Muscle layer of colon (tissue), 2 donors: ENCODE data around the gene SMG6.
A peak's percentile ranks its signal among the peaks of the same experiment; 100 is the strongest.
"Not testable (repeated sequence)": the region's sequence is repeated elsewhere in the genome, so short reads cannot be mapped to it uniquely, and the experiment has no call there.

Experiments used
- H3K27ac ChIP-seq: one replicate; pipeline ENCODE4 v1.7.0; 2013; ENCODE audit warnings: low read depth, mild to moderate bottlenecking, low read length, moderate library complexity
- H3K27me3 ChIP-seq, 2 donors: one replicate each; pipeline ENCODE4 v1.7.0; 2013; ENCODE audit warnings: low read length in 2 of 2, mild to moderate bottlenecking in 2 of 2; ENCODE audit not compliant: insufficient read depth in 2 of 2, control insufficient read depth in 1 of 2
- H3K36me3 ChIP-seq: one replicate; pipeline ENCODE4 v1.7.0; 2013; ENCODE audit warnings: mild to moderate bottlenecking, low read length; ENCODE audit not compliant: insufficient read depth
- H3K4me1 ChIP-seq: one replicate; pipeline ENCODE4 v1.7.0; 2013; ENCODE audit warnings: mild to moderate bottlenecking, low read length; ENCODE audit not compliant: insufficient read depth
- H3K4me3 ChIP-seq, 2 donors: one replicate each; pipeline ENCODE4 v1.7.0; 2013; ENCODE audit warnings: low read length in 2 of 2, low read depth in 1 of 2, mild to moderate bottlenecking in 1 of 2, moderate library complexity in 1 of 2
- H3K9ac ChIP-seq: one replicate; pipeline ENCODE4 v1.7.0; 2013; ENCODE audit warnings: low read length
- H3K9me3 ChIP-seq: one replicate; pipeline ENCODE4 v1.7.0; 2013; ENCODE audit warnings: mild to moderate bottlenecking, low read length
- donor health status: abdominal sarcoma.
- donor health status: Adenocarcinoma of cecum.

SMG6 gene

DNA sequence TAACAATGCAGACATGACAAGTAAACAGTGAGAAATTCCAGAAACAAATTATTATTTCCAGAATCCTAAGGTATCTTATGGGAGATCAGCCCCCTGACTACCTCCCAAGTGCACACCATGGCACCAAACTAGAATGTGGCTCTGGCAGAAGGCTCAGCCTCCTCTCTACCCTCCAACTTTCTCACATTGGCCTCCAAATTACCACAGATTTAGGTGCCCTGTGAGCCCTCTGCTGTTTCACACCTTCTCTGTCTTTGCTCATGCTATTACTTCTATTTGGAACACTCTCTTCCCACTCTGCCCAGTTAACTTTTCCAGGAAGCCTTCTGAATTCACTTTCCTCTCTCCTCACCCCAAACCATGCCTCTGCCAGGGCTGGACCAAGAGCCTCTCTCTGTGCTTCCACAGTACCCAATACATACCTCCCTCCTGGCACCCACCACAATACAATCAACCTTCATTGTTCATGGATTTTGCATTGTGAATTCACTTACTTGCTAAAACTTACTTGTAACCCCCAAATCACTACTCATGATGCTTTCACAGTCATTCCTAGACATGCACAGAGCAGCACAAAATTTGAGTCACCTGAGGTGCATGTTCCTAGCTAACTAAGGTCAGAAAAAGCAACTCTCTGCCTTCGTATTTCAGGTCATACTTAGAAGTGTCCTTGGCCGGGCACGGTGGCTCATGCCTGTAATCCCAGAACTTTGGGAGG lies 31.4 kb downstream of the SMG6 start:
- H3K4me3 ChIP-seq, result no peak overlapping the region
- H3K27ac ChIP-seq, result no peak overlapping the region
- no peaks in the 10 kb centered on the region for H3K4me1 ChIP-seq
- H3K36me3 ChIP-seq, result peaks cover 27% of the 10 kb centered on the region
- H3K9me3 ChIP-seq, result no peaks in the 10 kb centered on the region
- H3K9ac ChIP-seq, result no peak overlapping the region
- no peaks in the 10 kb centered on the region for H3K27me3 ChIP-seq

- Histone ChIP-seq H3K4me3 (no peak overlapping the region), H3K9me3 (no peaks in the 10 kb centered on the region), H3K27me3 (no peaks in the 10 kb centered on the region), H3K36me3 (peaks cover 17% of the 10 kb centered on the region), H3K27ac (no peak overlapping the region), H3K4me1 (peaks cover 19% of the 10 kb centered on the region), H3K9ac (no peak overlapping the region)
Observed at GRCh38 chr17:2267354-2267753, 36.2 kb downstream of the SMG6 start.

GRCh38 chr17:2266865-2267228 lies 36.7 kb downstream of the SMG6 start:
- Histone ChIP-seq H3K27ac (no peak overlapping the region), H3K9ac (no peak overlapping the region), H3K4me3 (no peak overlapping the region), H3K27me3 (no peaks in the 10 kb centered on the region), H3K4me1 (peaks cover 24% of the 10 kb centered on the region), H3K9me3 (no peaks in the 10 kb centered on the region), H3K36me3 (peaks cover 13% of the 10 kb centered on the region)

- Histone ChIP-seq H3K27ac (no peak overlapping the region), H3K36me3 (peaks cover 13% of the 10 kb centered on the region), H3K4me3 (no peak overlapping the region), H3K9ac (no peak overlapping the region), H3K9me3 (no peaks in the 10 kb centered on the region), H3K27me3 (no peaks in the 10 kb centered on the region), H3K4me1 (peaks cover 29% of the 10 kb centered on the region)
Observed at GRCh38 chr17:2266045-2266864, 37.3 kb downstream of the SMG6 start.

DNA sequence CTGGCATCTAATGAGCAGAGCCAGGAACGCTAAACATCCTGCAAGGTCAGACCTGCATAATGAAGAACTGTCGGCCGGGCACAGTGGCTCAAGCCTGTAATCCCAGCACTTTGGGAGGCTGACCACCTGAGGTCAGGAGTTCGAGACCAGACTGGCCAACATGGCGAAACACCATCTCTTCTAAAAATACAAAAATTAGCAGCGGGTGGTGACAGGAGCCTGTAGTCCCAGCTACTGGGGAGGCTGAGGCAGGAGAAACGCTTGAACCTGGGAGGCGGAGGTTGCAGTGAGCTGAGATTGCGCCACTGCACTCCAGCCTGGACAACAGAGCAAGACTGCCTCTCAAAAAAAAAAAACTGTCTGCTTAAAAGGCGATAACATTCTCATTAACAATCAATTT lies 38.4 kb downstream of the SMG6 start:
- H3K27ac ChIP-seq, H3K36me3 ChIP-seq, H3K9me3 ChIP-seq, H3K4me3 ChIP-seq, H3K9ac ChIP-seq, H3K27me3 ChIP-seq: not testable (repeated sequence)
- peaks cover 33% of the 10 kb centered on the region for H3K4me1 ChIP-seq

- H3K9ac ChIP-seq, result no peak overlapping the region
- no peak overlapping the region for H3K4me3 ChIP-seq
- H3K36me3 ChIP-seq, result no peaks in the 10 kb centered on the region
- peaks cover 42% of the 10 kb centered on the region for H3K4me1 ChIP-seq
- H3K27me3 ChIP-seq, result no peaks in the 10 kb centered on the region
- peak overlapping the region; percentile 70 for H3K27ac ChIP-seq
- H3K9me3 ChIP-seq, result no peaks in the 10 kb centered on the region
Observed at GRCh38 chr17:2264067-2264860, 39.3 kb downstream of the SMG6 start.

GRCh38 chr17:2263183-2264066 lies 40.2 kb downstream of the SMG6 start:
- H3K27ac ChIP-seq, result peak overlapping the region; percentile 70
- peaks cover 42% of the 10 kb centered on the region for H3K4me1 ChIP-seq
- no peak overlapping the region for H3K9ac ChIP-seq
- no peaks in the 10 kb centered on the region for H3K36me3 ChIP-seq
- H3K27me3 ChIP-seq, result no peaks in the 10 kb centered on the region
- no peak overlapping the region for H3K4me3 ChIP-seq
- H3K9me3 ChIP-seq, result no peaks in the 10 kb centered on the region

DNA sequence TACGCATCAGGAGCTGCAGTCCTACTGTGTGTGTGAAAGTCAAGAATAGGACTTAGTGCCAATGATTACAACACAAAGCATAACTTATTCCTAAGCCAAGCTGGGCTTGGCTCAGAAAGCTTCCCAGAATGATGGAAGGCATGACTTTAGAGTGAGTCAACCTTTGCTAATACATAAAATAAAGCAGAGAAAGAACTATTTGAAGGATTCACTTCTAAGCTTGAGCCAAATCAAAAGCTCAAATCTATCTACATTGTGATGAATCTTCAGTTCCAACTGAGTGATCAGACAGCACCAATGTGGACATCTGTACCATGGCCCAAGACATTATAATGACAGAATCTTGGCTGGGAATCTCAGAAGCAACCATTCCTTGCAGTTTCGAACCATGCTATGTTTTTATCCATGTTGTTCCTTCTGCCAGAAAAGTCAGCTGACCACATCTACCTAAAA lies 41.4 kb downstream of the SMG6 start:
- H3K9ac ChIP-seq, result no peak overlapping the region
- H3K27ac ChIP-seq, result peak overlapping the region; percentile 38
- no peak overlapping the region for H3K4me3 ChIP-seq
- peaks cover 42% of the 10 kb centered on the region for H3K4me1 ChIP-seq
- H3K27me3 ChIP-seq, result no peaks in the 10 kb centered on the region
- H3K36me3 ChIP-seq, result no peaks in the 10 kb centered on the region
- H3K9me3 ChIP-seq, result no peaks in the 10 kb centered on the region

GRCh38 chr17:2259769-2260536 lies 43.6 kb downstream of the SMG6 start:
- Histone ChIP-seq H3K9me3 (no peaks in the 10 kb centered on the region), H3K4me1 (peaks cover 42% of the 10 kb centered on the region), H3K36me3 (no peaks in the 10 kb centered on the region), H3K4me3 (no peak overlapping the region), H3K27ac (peak overlapping the region; percentile 47), H3K27me3 (no peaks in the 10 kb centered on the region), H3K9ac (no peak overlapping the region)

GRCh38 chr17:2258830-2259229 lies 44.8 kb downstream of the SMG6 start:
- not testable (repeated sequence) for H3K36me3 ChIP-seq, H3K4me3 ChIP-seq, H3K27ac ChIP-seq, H3K9me3 ChIP-seq, H3K9ac ChIP-seq, H3K27me3 ChIP-seq
- H3K4me1 ChIP-seq, result peaks cover 37% of the 10 kb centered on the region
